ENCODE measurements around the gene SLAMF9.

The SLAMF9 gene

GRCh38 chr1:159970932-159971342, 16.9 kb upstream of the SLAMF9 start:
- no peak for TF ChIP-seq EGR1 (IDR thresholded peaks at IDR 0.05)
- no peak for TF ChIP-seq YY1 (IDR thresholded peaks at IDR 0.05; ENCODE audit: low read depth)
- TF ChIP-seq RAD21 (IDR thresholded peaks at IDR 0.05; ENCODE audit: low read depth): no peak
- TF ChIP-seq TAF1 (IDR thresholded peaks at IDR 0.05; ENCODE audit: low read depth): no peak
- TF ChIP-seq ZBTB7A (IDR thresholded peaks at IDR 0.05; ENCODE audit: low read depth): no peak
- TF ChIP-seq MAX (IDR thresholded peaks at IDR 0.05): no peak
- TF ChIP-seq FOXM1 (IDR thresholded peaks at IDR 0.05; ENCODE audit: borderline replicate concordance, low read depth): no peak
- TF ChIP-seq, protein P1, sequence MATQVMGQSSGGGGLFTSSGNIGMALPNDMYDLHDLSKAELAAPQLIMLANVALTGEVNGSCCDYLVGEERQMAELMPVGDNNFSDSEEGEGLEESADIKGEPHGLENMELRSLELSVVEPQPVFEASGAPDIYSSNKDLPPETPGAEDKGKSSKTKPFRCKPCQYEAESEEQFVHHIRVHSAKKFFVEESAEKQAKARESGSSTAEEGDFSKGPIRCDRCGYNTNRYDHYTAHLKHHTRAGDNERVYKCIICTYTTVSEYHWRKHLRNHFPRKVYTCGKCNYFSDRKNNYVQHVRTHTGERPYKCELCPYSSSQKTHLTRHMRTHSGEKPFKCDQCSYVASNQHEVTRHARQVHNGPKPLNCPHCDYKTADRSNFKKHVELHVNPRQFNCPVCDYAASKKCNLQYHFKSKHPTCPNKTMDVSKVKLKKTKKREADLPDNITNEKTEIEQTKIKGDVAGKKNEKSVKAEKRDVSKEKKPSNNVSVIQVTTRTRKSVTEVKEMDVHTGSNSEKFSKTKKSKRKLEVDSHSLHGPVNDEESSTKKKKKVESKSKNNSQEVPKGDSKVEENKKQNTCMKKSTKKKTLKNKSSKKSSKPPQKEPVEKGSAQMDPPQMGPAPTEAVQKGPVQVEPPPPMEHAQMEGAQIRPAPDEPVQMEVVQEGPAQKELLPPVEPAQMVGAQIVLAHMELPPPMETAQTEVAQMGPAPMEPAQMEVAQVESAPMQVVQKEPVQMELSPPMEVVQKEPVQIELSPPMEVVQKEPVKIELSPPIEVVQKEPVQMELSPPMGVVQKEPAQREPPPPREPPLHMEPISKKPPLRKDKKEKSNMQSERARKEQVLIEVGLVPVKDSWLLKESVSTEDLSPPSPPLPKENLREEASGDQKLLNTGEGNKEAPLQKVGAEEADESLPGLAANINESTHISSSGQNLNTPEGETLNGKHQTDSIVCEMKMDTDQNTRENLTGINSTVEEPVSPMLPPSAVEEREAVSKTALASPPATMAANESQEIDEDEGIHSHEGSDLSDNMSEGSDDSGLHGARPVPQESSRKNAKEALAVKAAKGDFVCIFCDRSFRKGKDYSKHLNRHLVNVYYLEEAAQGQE (IDR thresholded peaks at IDR 0.05; ENCODE audit: low read depth): no peak
- TF ChIP-seq CREB1 (IDR thresholded peaks at IDR 0.05; ENCODE audit: low read depth): no peak

DNA sequence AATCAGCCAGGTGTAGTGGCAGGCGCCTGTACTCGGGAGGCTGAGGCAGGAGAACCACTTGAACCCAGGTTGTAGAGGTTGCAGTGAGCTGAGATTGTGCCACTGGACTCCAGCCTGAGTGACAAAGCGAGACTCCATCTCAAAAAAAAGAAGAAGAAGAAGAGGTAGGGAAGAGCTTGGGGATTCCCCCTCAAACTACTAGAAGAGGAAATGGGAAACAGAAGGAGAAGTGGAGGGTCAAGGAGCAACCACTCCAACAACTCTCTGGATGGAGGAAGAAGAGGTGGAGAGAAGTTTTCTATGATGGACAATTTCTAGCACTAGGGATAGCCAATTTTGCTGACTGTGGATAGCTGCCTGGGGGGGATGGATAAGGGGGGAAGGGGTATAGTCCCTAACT, 14.9 kb upstream of the SLAMF9 start:
- TF ChIP-seq MAX (IDR thresholded peaks at IDR 0.05) (no peak), CREB1 (IDR thresholded peaks at IDR 0.05; ENCODE audit: low read depth) (no peak), RAD21 (IDR thresholded peaks at IDR 0.05; ENCODE audit: low read depth) (no peak), TCF12 (IDR thresholded peaks at IDR 0.05; ENCODE audit: low read depth) (no peak), ZBTB7A (IDR thresholded peaks at IDR 0.05; ENCODE audit: low read depth) (no peak), EGR1 (IDR thresholded peaks at IDR 0.05) (no peak), EP300 (IDR thresholded peaks at IDR 0.05; ENCODE audit: borderline replicate concordance) (no peak), YY1 (IDR thresholded peaks at IDR 0.05; ENCODE audit: low read depth) (no peak), NFIC (IDR thresholded peaks at IDR 0.05) (no peak), FOXM1 (IDR thresholded peaks at IDR 0.05; ENCODE audit: borderline replicate concordance, low read depth) (no peak), TAF1 (IDR thresholded peaks at IDR 0.05; ENCODE audit: low read depth) (no peak), USF1 (IDR thresholded peaks at IDR 0.05) (no peak)
- TF ChIP-seq, protein P1 (IDR thresholded peaks at IDR 0.05; ENCODE audit: low read depth): no peak

DNA sequence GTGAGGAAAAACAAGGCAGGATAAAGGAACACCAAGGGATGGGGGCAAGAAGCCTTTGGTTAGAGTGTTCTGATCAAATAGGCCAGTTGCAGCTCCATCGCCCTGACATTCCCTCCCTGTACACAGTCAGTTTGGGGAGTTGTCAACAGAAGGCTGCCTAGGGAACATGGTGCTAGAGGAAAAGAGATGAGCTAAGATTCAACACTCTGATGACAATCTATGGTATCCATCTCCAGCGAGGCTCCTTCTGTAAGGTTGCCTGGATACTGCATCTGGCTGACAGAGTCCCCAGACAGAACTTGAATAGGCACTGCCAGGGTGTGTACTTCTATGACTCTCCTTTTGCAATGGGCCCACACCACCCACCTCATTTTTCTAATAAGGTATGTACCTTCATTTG, 11.2 kb upstream of the SLAMF9 start:
- TF ChIP-seq TAF1 (IDR thresholded peaks at IDR 0.05; ENCODE audit: low read depth) (no peak), ZBTB7A (IDR thresholded peaks at IDR 0.05; ENCODE audit: low read depth) (no peak), TEAD4 (IDR thresholded peaks at IDR 0.05) (no peak), YY1 (IDR thresholded peaks at IDR 0.05; ENCODE audit: low read depth) (no peak), CREB1 (IDR thresholded peaks at IDR 0.05; ENCODE audit: low read depth) (no peak), USF1 (IDR thresholded peaks at IDR 0.05) (no peak), RAD21 (IDR thresholded peaks at IDR 0.05; ENCODE audit: low read depth) (no peak), CEBPB (IDR thresholded peaks at IDR 0.05) (no peak), TCF12 (IDR thresholded peaks at IDR 0.05; ENCODE audit: low read depth) (no peak), EGR1 (IDR thresholded peaks at IDR 0.05) (no peak), MAX (IDR thresholded peaks at IDR 0.05) (no peak), EP300 (IDR thresholded peaks at IDR 0.05; ENCODE audit: borderline replicate concordance) (no peak), NFIC (IDR thresholded peaks at IDR 0.05) (no peak), FOXM1 (IDR thresholded peaks at IDR 0.05; ENCODE audit: borderline replicate concordance, low read depth) (no peak)
- TF ChIP-seq, protein P1 (IDR thresholded peaks at IDR 0.05; ENCODE audit: low read depth): no peak

GRCh38 chr1:159964144-159964543, 10.1 kb upstream of the SLAMF9 start:
- TF ChIP-seq ZBTB7A (IDR thresholded peaks at IDR 0.05; ENCODE audit: low read depth): no peak
- TF ChIP-seq USF1 (IDR thresholded peaks at IDR 0.05): no peak
- TF ChIP-seq NFIC (IDR thresholded peaks at IDR 0.05): no peak
- TF ChIP-seq CEBPB (IDR thresholded peaks at IDR 0.05): no peak
- no peak for TF ChIP-seq RAD21 (IDR thresholded peaks at IDR 0.05; ENCODE audit: low read depth)
- no peak for TF ChIP-seq YY1 (IDR thresholded peaks at IDR 0.05; ENCODE audit: low read depth)
- no peak for TF ChIP-seq EP300 (IDR thresholded peaks at IDR 0.05; ENCODE audit: borderline replicate concordance)
- TF ChIP-seq TCF12 (IDR thresholded peaks at IDR 0.05; ENCODE audit: low read depth): no peak
- TF ChIP-seq FOXM1 (IDR thresholded peaks at IDR 0.05; ENCODE audit: borderline replicate concordance, low read depth): no peak
- no peak for TF ChIP-seq TAF1 (IDR thresholded peaks at IDR 0.05; ENCODE audit: low read depth)

Measured in Ishikawa (cell line).